Renal cortex interstitium (tissue), 11 donors: ENCODE results near the gene HOOK1. TPM values are rescaled to one million over a fixed set of nuclear protein-coding genes. Genes with fewer than 3 reads are reported as not detected.
"Not testable (repeated sequence)": the region's sequence is repeated elsewhere in the genome, so short reads cannot be mapped to it uniquely, and the experiment has no call there.

ENCODE experiments used
- DNase-seq, 11 donors: peaks; one replicate each; pipeline ENCODE4 v3.0.0-alpha.2; 2013; ENCODE audit warnings: low read depth in 9 of 11, low spot score in 4 of 11; ENCODE audit errors: extremely low read depth in 1 of 11
- polyA plus RNA-seq, 3 donors: library from polyadenylated mRNA; unstranded; fragments of 120-200 nt; gene quantifications; one replicate each; pipeline ENCODE4 v1.2.1, GENCODE V29; 2013; ENCODE audit not compliant: insufficient read length in 3 of 3

Gene HOOK1
- polyA plus RNA-seq, 3 donors, result 60.1 to 81.9 (median 81.5) TPM

- DNase-seq, result no peak
Measured at GRCh38 chr1:59805554-59805953, 9.2 kb upstream of the HOOK1 start.

DNA sequence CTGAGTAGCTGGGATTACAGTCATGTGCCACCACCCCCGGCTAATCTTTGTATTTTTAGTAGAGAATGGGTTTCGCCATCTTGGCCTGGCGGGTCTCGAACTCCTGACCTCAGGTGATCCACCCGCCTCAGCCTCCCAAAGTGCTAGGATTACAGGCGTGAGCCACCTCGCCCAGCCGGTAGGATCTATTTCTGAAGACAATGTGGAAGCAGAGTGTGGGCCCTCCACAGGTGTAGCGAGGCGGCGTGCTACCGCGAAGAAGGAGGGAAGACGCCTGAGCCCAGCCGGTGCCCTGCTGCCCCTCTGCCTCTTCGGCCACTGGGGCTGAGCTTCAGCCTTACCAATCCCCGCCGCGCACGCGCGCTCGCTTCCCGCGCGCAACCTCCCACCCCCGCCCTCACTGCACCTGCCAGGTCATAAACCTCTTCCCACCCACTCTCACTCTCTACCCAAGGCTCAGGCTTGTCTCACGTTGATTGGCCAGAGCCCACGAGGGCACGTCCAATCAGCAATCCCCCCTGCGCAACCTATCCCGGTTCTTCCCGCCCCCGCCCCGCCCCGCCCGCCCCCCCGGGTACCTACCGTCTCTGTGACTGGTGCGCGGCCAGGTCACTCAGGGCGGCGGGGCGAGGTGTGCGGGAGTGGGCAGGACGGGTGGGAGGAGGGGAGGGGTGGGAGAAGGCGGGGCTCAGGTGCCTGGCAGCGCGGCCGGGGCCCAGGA, 409 bp upstream of the HOOK1 start:
- peak; percentile 75 to 94 (median 89) for DNase-seq

DNA sequence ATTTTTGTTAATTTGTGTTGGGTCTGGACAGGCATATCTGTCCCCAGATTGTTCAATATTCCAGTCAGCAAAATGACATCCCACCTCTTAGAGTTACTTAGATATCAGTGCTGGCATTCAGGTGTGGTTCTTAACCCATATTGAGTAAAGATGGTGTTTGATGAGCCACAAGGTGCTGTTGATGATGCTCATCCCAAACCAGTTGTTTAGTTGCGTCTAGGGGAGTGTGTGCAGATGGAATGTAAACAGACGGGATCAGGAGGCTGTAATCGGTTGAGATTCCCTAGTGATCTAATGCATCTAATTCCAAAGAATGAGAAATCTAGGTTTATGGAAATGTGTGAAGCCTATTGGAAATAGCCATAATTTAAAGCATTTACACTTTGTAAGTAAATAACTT, 1.1 kb downstream of the HOOK1 start:
- no peak for DNase-seq

DNA sequence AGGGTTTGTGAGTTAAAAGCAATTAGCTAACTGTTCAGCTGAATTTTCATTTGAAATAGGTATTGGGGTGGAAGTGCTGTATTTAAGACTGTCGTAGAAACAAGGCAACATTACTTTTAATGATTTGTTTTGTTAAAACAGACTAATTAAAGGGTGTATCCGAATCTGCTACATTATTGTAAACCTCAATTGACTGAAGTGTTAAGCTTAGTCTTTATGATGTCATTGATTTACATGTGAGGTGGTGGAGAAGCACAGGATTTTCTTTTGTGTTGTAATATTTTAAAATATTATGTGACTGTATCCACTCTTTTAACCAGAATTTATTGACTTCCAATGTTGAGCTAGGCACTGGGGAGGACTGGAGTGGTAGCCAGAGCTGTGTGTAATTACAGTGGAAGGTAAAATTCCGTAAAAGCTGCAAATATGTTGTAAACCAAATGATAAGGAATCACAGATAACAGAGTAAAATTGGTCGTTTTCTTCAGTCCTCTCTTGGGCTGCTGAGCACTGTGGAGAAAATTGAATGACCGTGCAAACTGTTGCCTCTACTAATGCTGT, 1.6 kb downstream of the HOOK1 start:
- DNase-seq, result no peak

DNA sequence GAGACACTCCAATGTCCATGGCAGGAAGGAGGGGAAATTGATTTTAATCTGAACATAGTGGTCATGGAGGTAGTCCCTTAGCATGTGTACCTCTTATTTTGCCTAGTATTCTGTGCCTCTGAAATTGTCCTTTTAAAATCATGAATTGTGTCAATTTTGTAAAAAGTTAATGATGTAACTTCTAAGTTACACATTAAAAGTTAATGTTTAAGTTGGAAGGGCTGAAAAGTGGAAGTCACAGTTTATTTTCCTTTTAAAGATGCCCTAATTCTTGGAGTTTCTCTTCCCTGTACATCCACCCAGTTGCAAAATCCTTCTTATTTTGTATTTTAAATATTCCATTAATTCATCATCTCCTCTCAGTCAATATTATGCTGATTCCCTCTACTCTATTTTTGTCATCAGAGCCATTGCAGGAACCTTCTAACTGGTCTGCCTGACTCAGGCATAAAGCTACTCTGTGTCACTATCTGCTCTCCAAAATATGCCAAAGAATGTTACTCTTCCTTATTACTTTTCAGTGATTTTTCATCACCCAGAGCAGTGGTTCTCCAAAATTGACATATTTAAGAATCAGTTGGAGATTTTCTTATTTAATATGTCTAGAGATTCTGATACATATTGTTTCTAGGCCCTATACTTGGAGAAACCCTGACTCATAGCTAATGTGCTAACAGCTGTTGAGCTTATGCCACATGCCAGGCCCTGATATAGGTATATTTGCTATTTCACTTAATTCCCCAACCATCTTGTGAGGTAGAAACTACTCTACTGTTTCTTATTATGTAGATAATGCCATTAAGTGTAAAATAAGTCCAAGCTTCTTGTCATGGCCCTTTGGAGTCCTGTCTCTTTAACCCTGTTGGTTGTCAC, 5.1 kb downstream of the HOOK1 start:
- DNase-seq, result no peak

GRCh38 chr1:59827055-59827643, 12.4 kb downstream of the HOOK1 start:
- no peak for DNase-seq

DNA sequence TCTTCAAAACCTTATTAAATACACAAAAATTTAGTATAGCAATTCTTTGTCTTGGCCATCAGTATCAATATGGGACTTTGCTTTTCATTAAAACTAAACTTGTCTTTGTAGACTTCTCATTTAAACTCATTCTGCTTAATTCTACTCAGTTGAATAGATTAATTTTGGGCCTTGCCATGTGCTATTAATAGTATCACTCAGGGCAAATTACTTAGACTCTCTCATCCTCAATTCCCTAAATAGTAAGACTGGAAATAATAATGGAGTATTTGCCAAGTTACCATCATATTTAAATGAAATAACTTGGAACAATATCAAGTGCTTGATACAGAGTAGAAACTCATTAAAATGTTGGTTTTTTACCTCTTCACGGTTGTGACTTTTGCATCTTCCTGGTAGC, 13.4 kb downstream of the HOOK1 start:
- no peak for DNase-seq

DNA sequence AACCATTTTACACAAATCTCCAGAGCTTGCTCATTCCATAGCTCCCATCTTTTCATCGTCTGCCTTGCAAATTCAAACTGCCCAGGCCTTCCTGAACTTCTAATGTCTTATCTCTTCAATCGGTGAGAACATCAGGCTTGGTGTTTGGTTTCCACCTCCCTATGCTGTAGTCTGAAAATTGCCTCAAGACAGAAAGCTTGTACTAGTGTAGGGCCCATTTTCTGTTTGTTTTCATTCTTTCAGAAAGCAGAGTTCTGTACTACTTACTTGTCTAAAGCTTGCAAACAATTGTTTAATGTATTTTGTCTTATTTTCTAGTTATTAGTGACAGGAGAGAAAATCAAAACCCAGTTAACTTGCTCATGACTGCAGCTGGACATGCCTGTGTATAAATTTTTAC, 16.8 kb downstream of the HOOK1 start:
- DNase-seq, result no peak

- no peak for DNase-seq
Measured at GRCh38 chr1:59833022-59833421, 18.3 kb downstream of the HOOK1 start.

DNA sequence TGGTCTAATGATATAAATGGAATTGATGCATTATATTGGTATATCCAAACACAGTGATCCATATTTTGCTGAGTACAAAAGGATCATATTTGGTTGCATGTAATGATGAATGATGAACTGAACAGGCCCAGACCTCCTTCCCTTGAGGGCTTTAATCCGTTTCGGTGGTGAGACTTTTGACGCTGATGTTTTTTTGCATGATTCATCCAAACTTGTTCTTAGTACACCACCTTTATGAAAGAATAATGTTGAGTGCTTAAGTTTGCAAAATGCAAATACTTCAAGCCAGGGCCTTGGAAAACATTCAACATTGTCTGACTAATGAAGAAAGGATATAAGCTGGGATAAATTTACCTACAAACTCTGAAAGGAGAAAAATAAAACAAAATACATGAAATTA, 19.2 kb downstream of the HOOK1 start:
- no peak for DNase-seq

GRCh38 chr1:59837857-59838256, 23.1 kb downstream of the HOOK1 start:
- not testable (repeated sequence) for DNase-seq

DNA sequence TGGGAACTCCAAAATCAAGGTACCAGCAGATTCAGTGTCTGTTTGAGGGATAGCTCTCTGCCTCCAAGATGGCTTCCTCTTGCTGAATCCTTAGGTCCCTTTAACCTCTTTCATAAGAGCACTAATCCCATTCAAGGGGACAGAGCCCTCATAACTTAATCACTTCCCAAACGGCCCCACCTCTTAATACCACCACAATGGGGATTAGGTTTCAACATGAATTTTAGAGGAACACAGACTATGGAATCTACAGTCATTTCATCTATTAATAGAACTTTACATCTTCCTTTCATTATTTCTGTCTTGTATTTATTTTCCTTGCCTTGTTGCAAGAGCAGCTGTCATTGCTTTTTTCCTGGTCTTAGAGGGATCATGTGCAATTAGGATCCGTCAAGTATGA, 30.3 kb downstream of the HOOK1 start:
- no peak for DNase-seq

- no peak for DNase-seq
Measured at GRCh38 chr1:59846209-59846894, 31.6 kb downstream of the HOOK1 start.

GRCh38 chr1:59846895-59847282, 32.1 kb downstream of the HOOK1 start:
- no peak for DNase-seq

- no peak for DNase-seq
Measured at GRCh38 chr1:59852117-59852516, 37.4 kb downstream of the HOOK1 start.

DNA sequence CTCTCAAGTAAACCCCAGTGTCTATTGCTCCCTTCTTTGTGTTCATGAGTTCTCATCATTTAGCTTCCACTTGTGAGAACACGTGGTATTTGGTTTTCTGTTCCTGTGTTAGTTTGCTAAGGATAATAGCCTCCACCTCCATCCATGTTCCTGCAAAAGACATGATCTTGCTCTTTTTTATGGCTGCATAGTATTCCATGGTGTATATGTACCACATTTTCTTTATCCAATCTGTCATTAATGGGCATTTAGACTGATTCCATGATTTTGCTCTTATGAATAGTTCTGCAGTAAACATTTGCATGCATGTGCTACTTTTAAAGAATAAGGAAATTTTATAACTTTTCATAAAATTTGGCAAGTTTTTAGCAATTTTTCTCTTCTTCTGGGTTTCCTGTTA, 40.5 kb downstream of the HOOK1 start:
- DNase-seq, result not testable (repeated sequence)

DNA sequence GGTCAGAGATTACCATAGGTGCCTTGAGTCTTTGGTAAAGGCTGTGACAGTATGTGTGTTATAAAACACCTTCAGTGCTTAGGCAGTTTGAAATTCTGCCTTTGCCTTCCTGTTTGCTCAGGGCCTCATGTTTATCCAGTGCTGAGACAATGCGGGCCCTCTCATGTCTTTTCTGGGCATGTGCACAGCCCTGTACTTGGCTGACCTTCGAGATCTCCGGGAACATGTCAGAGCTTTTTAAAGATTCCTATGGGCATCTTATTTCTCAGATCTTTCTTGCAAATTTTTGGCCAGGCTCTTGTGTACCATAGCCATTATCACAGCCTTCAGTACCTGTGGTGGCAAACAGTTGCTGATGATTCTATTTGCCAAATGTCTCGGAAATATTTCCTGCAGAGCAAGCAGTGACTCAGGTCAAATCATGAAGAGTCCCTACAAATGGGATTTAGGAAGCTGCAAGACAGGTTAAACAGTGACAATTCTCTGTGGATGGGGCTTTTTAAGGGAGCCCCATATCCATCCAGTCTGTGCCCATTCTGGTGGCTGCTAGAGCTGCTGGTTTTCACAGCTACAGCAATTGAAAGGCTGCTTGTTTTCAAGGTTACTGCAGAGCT, 42.1 kb downstream of the HOOK1 start:
- no peak for DNase-seq

DNA sequence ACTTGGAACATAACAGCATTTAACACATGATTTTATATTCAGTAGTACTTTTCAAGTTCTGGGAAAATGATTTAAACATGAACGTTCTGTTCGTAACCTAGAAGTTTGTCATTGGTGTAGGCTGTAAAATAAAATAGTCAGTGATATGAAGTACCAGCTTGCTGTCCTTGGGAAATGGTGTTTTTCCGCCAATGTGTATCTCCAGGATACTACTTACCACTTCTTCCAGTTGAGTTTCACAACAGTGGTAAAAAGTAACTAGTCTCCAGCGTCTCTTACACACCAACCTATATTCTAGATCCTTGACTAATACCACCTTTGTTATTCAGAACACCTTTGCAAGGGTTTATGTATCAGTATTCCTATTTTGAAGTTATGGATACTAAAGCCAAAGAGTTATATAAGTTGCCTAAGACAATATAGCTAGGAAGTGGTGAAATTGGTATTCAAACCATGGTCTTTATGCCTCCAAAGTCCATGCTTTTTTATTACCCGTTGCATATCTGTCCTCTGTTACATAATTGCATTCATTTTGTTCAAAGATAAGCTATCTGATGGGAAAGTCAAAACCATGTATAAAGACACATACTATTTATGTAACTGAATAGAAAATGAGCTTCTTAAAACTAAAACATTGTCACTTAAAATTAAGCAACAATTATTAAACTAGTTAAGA, 43.1 kb downstream of the HOOK1 start:
- no peak for DNase-seq
